ENCODE results near the gene SYNM.
A peak's percentile ranks its signal among the peaks of the same experiment; 100 is the strongest.

DNA sequence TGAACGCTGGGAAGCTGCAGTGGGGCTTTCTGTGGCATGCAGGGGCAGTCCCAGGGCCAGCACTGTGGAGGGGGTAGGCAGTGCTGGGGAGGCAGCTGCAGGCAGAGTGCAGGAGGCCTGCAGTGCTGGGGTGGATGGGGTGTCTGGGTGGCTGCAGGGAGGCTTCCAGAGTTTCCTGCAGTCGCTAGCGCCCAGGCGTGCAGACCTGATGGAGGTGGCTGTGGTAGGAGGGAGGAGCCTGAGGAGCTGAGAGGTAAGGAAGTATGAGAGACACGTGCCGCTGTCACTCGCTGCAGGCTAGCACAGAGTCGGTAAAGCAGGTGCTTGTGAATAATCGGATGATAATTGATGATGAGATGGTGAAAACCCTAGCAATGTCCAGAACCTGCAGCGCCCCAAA, 16.3 kb downstream of the SYNM start:
- TF ChIP-seq CTCF (IDR thresholded peaks at IDR 0.05) (no peak), POLR2A (IDR thresholded peaks at IDR 0.05; ENCODE audit: low read depth) (no peak), EP300 (IDR thresholded peaks at IDR 0.05) (no peak), POLR2AphosphoS5 (IDR thresholded peaks at IDR 0.05) (peak in 1 of 2 donors; percentile 55)
